HG02884 (cell line): ENCODE results near the gene UCK2.

Experiments used
- ATAC-seq: cut with Tn5 transposase; IDR thresholded peaks from one replicate; pipeline ENCODE4 v1.9.1; 2021; ENCODE audit warnings: mild to moderate bottlenecking, moderate library complexity; ENCODE audit not compliant: unreplicated experiment

UCK2 gene

GRCh38 chr1:165877411-165877810 lies 50.0 kb downstream of the UCK2 start:
- ATAC-seq = no peak

DNA sequence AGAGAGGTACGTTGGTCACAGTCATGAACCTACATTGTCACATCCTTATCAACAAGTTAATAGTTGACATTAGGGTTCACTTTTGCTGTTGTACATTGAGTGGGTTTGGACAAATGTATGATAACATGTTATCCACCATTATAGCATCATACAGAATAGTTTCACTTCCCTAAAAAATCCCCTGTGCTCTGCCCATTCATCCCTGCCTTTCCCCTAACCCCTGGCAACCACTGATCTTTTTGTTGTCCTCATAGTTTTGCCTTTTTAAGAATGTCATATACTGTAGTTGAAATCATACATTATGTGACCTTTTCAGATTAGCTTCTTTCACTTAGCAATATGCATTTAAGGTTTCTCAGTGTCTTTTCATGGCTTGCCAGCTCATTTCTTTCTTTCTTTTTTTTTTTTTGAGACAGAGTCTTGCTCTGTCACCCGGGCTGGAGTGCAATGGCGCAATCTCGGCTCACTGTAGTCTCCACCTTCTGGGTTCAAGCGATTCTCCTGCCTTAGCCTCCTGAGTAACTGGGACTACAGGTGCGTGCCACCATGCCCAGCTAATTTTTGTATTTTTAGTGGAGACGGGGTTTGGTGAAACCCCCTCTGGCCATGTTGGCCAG lies 50.6 kb downstream of the UCK2 start:
- peak; percentile 67 for ATAC-seq

- no peak for ATAC-seq
Observed at GRCh38 chr1:165879946-165880345, 52.5 kb downstream of the UCK2 start.

GRCh38 chr1:165880993-165881392 lies 53.6 kb downstream of the UCK2 start:
- no peak for ATAC-seq

DNA sequence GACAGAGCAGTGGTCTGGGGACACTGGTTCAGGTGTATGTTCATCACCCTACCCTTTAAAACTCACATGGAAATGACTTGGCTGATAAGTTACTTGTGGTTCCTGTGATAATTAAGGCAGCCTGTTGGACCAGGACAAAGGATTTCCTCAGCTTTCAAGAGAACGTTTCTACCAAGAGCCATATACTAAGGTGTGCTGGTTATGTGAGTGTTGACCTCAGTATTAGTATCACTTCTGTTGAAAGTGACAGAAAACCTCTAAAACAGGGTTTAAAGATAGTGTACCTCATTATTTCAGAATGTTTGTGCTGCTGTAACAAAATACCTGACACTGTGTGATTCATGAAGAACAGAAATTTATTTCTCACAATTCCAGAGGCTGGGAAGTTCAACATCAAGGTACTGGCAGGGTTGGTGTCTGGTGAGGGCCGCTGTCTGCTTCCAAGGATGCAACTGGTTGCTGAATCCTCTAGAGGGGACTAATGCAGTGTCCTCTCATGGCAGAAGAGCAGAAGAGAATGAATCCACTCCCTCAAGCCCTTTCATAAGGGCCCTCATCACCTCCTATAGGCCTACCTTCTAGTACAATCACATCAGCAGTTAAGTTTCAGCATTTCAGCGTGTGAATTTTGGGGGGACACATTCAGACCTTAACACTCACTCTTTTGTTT lies 54.9 kb downstream of the UCK2 start:
- ATAC-seq = no peak

DNA sequence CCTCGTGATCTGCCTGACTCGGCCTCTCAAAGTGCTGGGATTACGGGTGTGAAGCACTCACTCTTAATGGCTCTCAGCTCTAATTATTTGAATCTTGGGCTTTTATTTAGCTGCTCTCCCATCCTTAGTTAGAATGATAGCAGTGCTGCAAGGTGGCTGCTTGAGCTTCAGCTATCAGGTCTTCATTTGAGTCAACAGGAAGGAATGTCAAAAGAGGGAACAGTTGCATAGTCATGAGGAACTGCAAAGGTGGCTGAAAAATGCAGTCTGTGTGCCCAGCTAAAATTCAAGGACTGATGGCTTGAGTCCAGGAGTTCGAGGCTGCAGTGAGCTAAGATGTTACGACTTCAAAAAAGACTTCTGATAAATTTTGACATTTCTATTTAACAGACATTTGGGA lies 55.6 kb downstream of the UCK2 start:
- ATAC-seq = no peak

DNA sequence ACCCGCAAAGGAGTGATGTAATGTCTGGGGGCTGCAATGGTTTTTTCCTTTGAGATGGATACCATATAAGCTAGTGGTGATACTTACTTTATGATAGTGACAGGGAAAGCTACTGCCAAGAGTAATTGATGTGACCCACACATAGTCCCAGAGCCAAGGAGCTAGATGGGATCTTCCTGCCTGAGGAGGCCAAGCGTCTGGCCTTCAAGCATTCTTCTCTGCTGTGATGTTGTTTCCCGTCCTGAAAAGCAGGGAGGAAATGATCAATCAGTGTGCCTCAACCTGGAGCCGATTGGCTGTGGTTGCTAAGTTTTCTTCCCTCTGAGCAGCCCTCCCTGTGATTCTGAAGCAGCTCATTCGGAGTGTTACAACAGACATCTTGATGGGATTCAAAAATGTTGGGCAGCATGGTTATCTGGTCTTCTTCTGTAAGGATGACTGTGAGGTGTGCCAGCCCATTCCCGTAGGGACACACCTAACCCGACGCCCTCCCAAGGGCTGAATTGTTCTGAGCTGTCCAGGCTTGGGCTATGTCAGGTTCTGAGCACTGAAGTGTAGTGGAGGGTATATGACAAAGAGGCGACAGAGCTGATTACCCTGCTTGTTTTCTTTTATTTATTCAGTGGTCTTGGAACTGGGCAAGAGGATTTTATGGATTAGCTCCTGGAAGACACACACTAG lies 56.7 kb downstream of the UCK2 start:
- ATAC-seq = no peak

GRCh38 chr1:165884690-165885304 lies 57.4 kb downstream of the UCK2 start:
- no peak for ATAC-seq

DNA sequence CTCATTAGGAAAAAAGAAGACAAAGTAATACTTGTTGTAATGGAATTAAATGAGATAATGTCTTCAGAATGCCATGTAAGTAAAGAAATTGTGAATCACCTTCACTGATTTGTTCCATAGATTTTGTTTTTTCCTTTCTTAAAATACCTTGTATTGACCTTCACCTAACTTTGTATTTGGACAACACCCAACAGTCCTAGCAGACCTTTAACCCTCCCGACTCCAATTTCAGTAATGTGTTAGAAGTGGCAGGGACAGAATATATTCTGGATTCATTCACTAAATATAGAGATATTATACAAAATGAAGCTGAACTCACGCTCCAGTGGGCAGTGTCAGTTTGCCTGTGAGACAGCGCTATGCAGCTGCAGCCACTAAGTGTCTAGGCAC lies 57.9 kb downstream of the UCK2 start:
- ATAC-seq = no peak

- ATAC-seq = no peak
Observed at GRCh38 chr1:165886193-165886592, 58.8 kb downstream of the UCK2 start.

DNA sequence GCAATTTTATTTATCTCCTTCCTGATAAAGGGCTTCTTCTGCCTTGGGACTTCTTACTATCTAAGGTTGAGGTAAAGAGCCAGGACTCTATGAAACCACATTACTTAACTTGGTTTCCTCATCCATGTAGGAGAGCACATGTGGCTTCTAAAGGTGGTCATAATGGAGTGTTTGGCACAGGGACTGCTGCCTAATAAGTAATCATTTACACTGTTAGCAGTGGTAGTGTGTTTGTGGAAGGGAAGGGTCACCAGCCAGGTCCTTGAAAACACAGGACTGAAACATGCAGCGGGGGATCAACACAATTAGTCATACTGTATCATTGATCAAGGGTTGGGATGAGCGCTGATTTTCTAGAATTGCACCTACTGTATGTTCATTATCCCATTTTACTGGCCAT lies 59.6 kb downstream of the UCK2 start:
- ATAC-seq = no peak

- ATAC-seq = no peak
Observed at GRCh38 chr1:165887877-165888551, 60.6 kb downstream of the UCK2 start.

DNA sequence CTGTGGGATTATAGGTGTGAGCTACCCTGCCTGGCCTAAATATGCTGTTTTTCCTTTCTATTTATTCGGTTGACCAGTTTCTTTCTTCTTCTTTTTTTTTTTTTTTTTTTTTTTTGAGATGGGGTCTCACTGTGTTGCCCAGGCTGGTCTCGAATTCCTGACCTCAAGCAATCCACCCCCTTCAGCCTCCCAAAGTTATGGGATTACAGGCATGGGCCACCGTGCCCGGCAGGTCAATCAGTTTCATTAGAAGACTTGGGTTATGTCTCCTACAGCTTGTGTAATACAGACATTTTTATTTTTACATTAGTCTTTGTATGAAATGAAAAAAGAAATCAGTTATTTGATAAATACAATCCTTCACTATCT lies 61.1 kb downstream of the UCK2 start:
- no peak for ATAC-seq

- ATAC-seq = no peak
Observed at GRCh38 chr1:165890684-165891083, 63.3 kb downstream of the UCK2 start.

DNA sequence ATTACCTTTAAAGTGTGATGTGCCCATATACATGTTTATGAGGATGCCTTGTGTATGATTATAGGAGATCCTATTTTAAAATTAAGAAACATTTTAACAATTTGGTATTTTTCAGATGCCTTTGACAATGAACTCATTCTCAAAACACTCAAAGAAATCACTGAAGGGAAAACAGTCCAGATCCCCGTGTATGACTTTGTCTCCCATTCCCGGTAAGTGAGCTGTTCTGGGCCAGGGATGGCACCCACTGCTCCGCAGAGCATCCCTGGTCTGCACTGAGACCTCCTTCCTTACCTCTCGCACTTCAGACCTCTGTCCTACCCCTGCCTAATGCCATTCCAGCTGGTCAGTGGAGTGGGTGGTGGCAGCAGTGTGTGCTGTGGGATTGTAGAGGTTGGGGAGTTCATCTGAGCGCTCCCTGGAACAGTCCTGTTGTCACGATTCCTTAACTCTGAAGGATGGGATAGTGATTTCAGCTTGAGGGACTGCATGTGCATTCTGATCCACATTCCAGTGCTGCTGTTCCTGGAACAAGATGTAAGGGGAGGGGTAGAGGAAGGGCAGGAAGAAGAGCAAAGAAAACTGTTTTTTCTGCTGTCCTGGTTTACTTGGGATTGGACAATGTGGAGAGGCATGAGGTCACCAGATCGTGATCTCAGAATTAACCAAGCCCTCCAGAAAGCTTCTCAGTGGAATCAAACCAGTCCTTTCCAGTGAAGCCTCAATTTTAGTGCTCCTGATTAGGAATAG lies 63.9 kb downstream of the UCK2 start:
- ATAC-seq = no peak

GRCh38 chr1:165892935-165893334 lies 65.5 kb downstream of the UCK2 start:
- no peak for ATAC-seq

- no peak for ATAC-seq
Observed at GRCh38 chr1:165893507-165893906, 66.1 kb downstream of the UCK2 start.

DNA sequence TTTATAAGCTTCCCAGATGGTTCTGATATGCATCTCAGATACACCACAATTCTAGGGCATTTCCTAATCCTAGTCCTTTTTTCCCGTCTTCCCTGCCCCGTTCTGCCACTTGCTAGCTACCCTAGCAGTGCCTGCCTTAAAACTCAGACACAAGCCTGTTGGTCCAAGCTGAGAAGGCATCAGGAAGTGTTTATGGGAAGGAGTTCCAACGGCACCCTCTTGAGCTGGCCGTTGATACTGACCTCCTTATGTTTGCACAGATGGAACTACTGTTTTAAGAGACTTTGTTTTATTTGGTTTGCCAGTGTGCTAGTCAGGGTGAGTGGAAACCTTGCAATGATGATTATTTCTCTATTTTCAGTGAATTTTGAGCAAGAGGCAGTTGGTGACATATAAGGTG lies 67.2 kb downstream of the UCK2 start:
- no peak for ATAC-seq

DNA sequence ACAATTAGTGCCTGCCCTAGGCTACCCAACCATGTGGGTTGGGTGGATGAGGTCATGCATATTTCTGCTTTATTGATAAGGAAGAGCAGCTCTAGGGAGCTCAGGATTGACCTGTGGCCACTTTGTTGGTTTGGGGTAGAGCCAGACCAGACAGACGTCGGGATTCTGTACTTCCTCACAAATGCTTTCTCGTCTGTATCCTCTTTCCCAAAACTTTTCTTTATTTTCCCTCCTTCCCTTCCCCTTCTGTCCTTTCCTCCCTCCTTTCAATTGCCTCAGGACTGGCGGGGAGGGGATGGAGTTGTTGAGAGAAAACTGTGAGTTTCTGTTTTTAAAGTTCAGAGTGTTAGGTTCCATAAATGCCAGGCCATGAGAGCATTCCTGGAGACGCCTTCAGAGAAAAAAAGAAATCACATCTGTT lies 68.0 kb downstream of the UCK2 start:
- no peak for ATAC-seq

DNA sequence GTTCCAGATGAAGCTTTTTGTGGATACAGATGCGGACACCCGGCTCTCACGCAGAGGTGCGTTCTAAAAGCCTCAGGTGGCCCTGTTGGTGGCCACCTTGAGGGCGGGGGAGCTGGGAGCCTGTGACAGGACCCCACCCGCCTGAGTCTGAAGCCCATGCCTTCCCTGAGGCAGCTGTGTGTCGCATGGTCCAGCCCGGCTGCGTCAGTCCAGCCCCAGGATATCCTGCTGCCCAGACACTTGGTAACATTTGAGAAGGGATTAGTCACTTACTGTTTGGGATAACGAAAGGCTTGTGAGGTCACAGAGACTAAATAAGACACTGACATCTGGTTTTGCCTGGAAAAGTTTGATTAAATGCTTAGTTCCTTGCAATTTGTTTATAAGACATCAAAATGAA lies 68.9 kb downstream of the UCK2 start:
- no peak for ATAC-seq
